ENCODE results near the gene CCNF.

CCNF gene

GRCh38 chr16:2507665-2508064 is 78.4 kb downstream of the CCNF start:
- DNase-seq, result no peak
